IMR-90 (cell line): ENCODE results near the gene PTGES3L. TPM values are rescaled to one million over a fixed set of nuclear protein-coding genes. Genes with fewer than 3 reads are reported as not detected.

Experiments
- ATAC-seq: fragments of 200-7000 bp; cut with Tn5 transposase; 2 replicates; pipeline ENCODE4 v1.9.1; 2020; ENCODE audit warnings: low read depth, mild to moderate bottlenecking, moderate library complexity
- BruUV-seq: library from RNA; stranded (reverse); fragments of 400-500 nt; replicated peaks from 2 replicates; lab custom pipeline; 2021; lab: Mats Ljungman, UMichigan
- CTCF ChIA-PET: fragments of 300-600 bp; formaldehyde crosslinking; extraction: SDS; loops from one replicate; lab custom pipeline; 2021; ENCODE audit warnings: antibody characterized with exemption; lab: Yijun Ruan, JAX
- POLR2A ChIA-PET: fragments of 300-600 bp; sonication (Branson Sonifier 250); formaldehyde crosslinking; loops from one replicate; lab custom pipeline; 2022; ENCODE audit warnings: antibody characterized with exemption; ENCODE audit not compliant: unreplicated experiment; lab: Charles Lee
- DNase-seq: peaks from one replicate; pipeline ENCODE4 v3.0.0; 2013
- H2AFZ ChIP-seq: replicated peaks from 2 replicates; pipeline ENCODE3; 2013; ENCODE audit warnings: low read length, mild to moderate bottlenecking; ENCODE audit not compliant: poor library complexity
- H2AK5ac ChIP-seq: 2 replicates; pipeline ENCODE4 v1.6.1; 2013; ENCODE audit warnings: low read depth, low read length, inconsistent platforms
- H2AK9ac ChIP-seq: replicated peaks from 2 replicates; pipeline ENCODE3; 2013; ENCODE audit warnings: mild to moderate bottlenecking, low read depth, low read length, moderate library complexity; ENCODE audit not compliant: poor library complexity
- H2BK120ac ChIP-seq: 2 replicates; pipeline ENCODE4 v1.6.1; 2013; ENCODE audit warnings: low read depth, low read length, inconsistent platforms
- H2BK15ac ChIP-seq: 3 replicates; pipeline ENCODE4 v1.6.1; 2013; ENCODE audit warnings: low read depth, low read length, inconsistent platforms
- H2BK20ac ChIP-seq: 2 replicates; pipeline ENCODE4 v1.6.1; 2013; ENCODE audit warnings: low read depth, mild to moderate bottlenecking, inconsistent platforms, low read length, moderate library complexity
- H2BK5ac ChIP-seq: 2 replicates; pipeline ENCODE4 v1.6.1; 2013; ENCODE audit warnings: mild to moderate bottlenecking, low read depth, low read length, inconsistent platforms; ENCODE audit not compliant: poor library complexity, severe bottlenecking
- H3K14ac ChIP-seq: replicated peaks from 2 replicates; pipeline ENCODE4 v1.6.1; 2013; ENCODE audit warnings: low read depth, low read length, inconsistent platforms
- H3K18ac ChIP-seq: 2 replicates; pipeline ENCODE4 v1.6.1; 2013; ENCODE audit warnings: low read depth, low read length, control low read depth
- H3K23ac ChIP-seq: 2 replicates; pipeline ENCODE4 v1.6.1; 2013; ENCODE audit warnings: low read depth, low read length, inconsistent platforms
- H3K27ac ChIP-seq: 2 replicates; pipeline ENCODE4 v1.5.1; 2013; ENCODE audit warnings: mild to moderate bottlenecking, control low read depth, low read length; ENCODE audit not compliant: insufficient read depth
- H3K27me3 ChIP-seq: 2 replicates; pipeline ENCODE4 v1.6.1; 2013; ENCODE audit warnings: low read length; ENCODE audit not compliant: control insufficient read depth, insufficient read depth
- H3K36me3 ChIP-seq: 2 replicates; pipeline ENCODE4 v1.6.1; 2013; ENCODE audit warnings: low read length, mixed read lengths; ENCODE audit not compliant: control insufficient read depth, insufficient read depth
- H3K4ac ChIP-seq: 2 replicates; pipeline ENCODE4 v1.6.1; 2013; ENCODE audit warnings: low read depth, low read length, inconsistent platforms
- H3K4me1 ChIP-seq: 2 replicates; pipeline ENCODE4 v1.6.1; 2013; ENCODE audit warnings: low read length, mixed read lengths; ENCODE audit not compliant: control insufficient read depth, insufficient read depth
- H3K4me2 ChIP-seq: 2 replicates; pipeline ENCODE4 v1.6.1; 2013; ENCODE audit warnings: low read depth, mild to moderate bottlenecking, control low read depth, low read length, moderate library complexity
- H3K4me3 ChIP-seq: 2 replicates; pipeline ENCODE4 v1.5.1; 2013; ENCODE audit warnings: low read depth, mild to moderate bottlenecking, control low read depth, low read length, moderate library complexity; ENCODE audit not compliant: insufficient read depth
- H3K56ac ChIP-seq: 2 replicates; pipeline ENCODE4 v1.6.1; 2013; ENCODE audit warnings: low read length, inconsistent platforms; ENCODE audit not compliant: insufficient read depth; ENCODE audit errors: extremely low read depth
- H3K79me1 ChIP-seq, 2 experiments: 2 replicates each; pipeline ENCODE4 v1.6.1; 2013; ENCODE audit warnings: low read length in 2 of 2, inconsistent platforms in 1 of 2, low read depth in 1 of 2
- H3K9ac ChIP-seq: 2 replicates; pipeline ENCODE4 v1.6.1; 2013; ENCODE audit warnings: low read depth, low read length, control low read depth
- H3K9me1 ChIP-seq: 2 replicates; pipeline ENCODE4 v1.6.1; 2013; ENCODE audit warnings: low read length, inconsistent platforms; ENCODE audit not compliant: insufficient read depth
- H3K9me3 ChIP-seq: 2 replicates; pipeline ENCODE4 v1.6.1; 2013; ENCODE audit warnings: low read length; ENCODE audit not compliant: control insufficient read depth, insufficient read depth
- H4K20me1 ChIP-seq: 2 replicates; pipeline ENCODE4 v1.6.1; 2013; ENCODE audit warnings: low read length, inconsistent platforms; ENCODE audit not compliant: insufficient read depth
- H4K5ac ChIP-seq: 2 replicates; pipeline ENCODE4 v1.6.1; 2013; ENCODE audit warnings: mild to moderate bottlenecking, low read depth, low read length, control low read depth
- H4K8ac ChIP-seq, 2 experiments: 2 replicates each; pipeline ENCODE4 v1.6.1; 2013; ENCODE audit warnings: low read depth in 2 of 2, low read length in 2 of 2, control low read depth in 1 of 2, inconsistent platforms in 1 of 2
- H4K91ac ChIP-seq: 2 replicates; pipeline ENCODE4 v1.6.1; 2013; ENCODE audit warnings: low read depth, low read length, inconsistent platforms; ENCODE audit not compliant: insufficient read depth
- RFX5 ChIP-seq: IDR thresholded peaks from 2 replicates; pipeline ENCODE4 v1.8.0; 2012; ENCODE audit warnings: low read depth, mild to moderate bottlenecking, low read length, moderate library complexity
- WGBS, 2 experiments: methylation state at CpG; one replicate each; pipeline versions ENCODE4 v1.1.5 to v1.1.7; 2013; ENCODE audit warnings: missing lambda C conversion rate in 2 of 2; ENCODE audit not compliant: insufficient read length in 1 of 2; ENCODE audit errors: extremely low coverage in 2 of 2; 5-methylcytosine and 5-hydroxymethylcytosine counted together
- dilution Hi-C: fragments of 300-500 bp; cut with HindIII; formaldehyde crosslinking; loops from one replicate; pipeline ENCODE4 v1.14.3; 2018; ENCODE audit warnings: low sequenced_read_pairs; ENCODE audit not compliant: unreplicated experiment
- in situ Hi-C: fragments of 300-500 bp; cut with MboI; formaldehyde crosslinking; loops from 3 replicates; pipeline ENCODE4 v1.14.3; 2019; ENCODE audit warnings: low sequenced_read_pairs, inconsistent platforms, mixed read lengths
- intact Hi-C: fragments of 100-400 bp; cut with micrococcal nuclease; formaldehyde crosslinking; loops from 2 replicates; pipeline ENCODE4 v1.10.0; 2022
- polyA plus RNA-seq, 3 experiments: library from polyadenylated mRNA; depleted of rRNA; stranded (reverse); fragments of >200 nt; gene quantifications; 2 replicates each; pipeline ENCODE4 v1.2.3, GENCODE V29; 2012; ENCODE audit warnings: low replicate concordance in 1 of 3
- total RNA-seq: library from RNA; depleted of rRNA; stranded (reverse); fragments of >200 nt; gene quantifications from 2 replicates; pipeline ENCODE4 v1.2.3, GENCODE V29; 2012

Gene PTGES3L
- total and polyA plus RNA-seq, 2 of the 4 experiments (the other 2 are of a cell fraction): 1.4 to 2.4 TPM

DNA sequence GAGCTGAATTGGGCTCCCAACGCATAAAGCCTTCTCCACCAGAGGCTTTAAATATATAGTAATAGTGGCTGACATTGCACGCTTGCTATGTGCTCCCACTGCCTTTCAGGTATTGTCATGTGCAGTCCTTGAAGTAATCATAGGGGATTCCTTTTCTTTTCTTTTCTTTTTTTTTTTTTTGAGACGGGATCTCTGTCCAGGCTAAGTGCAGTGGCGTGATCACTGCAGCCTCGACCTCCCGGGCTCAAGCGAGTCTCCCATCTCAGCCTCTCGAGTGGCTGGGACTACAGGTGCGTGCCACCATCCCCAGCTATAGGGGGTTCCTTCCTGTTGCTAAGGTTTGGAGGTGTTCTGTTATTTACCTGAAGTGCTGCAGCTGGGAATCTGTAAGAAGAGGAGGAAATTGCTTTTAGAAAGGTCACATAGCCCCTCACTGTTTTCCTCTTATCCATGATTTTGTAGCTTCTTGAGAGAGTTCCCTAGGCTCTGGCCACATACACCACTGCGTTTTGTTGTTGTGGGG lies 19.2 kb upstream of the PTGES3L start:
- H3K14ac ChIP-seq: peak overlapping the region; percentile 93
- peak overlapping the region; percentile 98 for H3K4me2 ChIP-seq
- DNase-seq (no peak), ATAC-seq (no peak)
- ChIA-PET POLR2A (interaction anchor here (1.6 kb wide), 1 partner anchor 10 kb away, joined by 5 read pairs; no protein-coding TSS in a partner anchor), CTCF (interaction anchor here (1.9 kb wide), 1 partner anchor 30 kb away, joined by 9 read pairs; no protein-coding TSS in a partner anchor)
- H3K27me3 ChIP-seq: no peaks in the 10 kb centered on the region
- peak overlapping the region; percentile 88 for H3K56ac ChIP-seq
- no peak overlapping the region for H2BK20ac ChIP-seq
- H2AK9ac ChIP-seq: peak overlapping the region; percentile 79
- 0 out of 2 replicates have a peak, but pooled peaks cover 3% of the 10 kb centered on the region for H3K9me1 ChIP-seq
- peak overlapping the region; percentile 94 for H3K4ac ChIP-seq
- no peak overlapping the region for H2BK120ac ChIP-seq
- no peaks in the 10 kb centered on the region for H3K9me3 ChIP-seq
- H4K8ac ChIP-seq: peak overlapping the region; percentile 54 to 91
- H3K4me3 ChIP-seq: peak overlapping the region; percentile 64
- H3K27ac ChIP-seq: peak overlapping the region; percentile 86
- H3K9ac ChIP-seq: peak overlapping the region; percentile 91
- peaks cover 31% of the 10 kb centered on the region for H3K36me3 ChIP-seq
- no peak overlapping the region for H2BK15ac ChIP-seq
- peak overlapping the region; percentile 73 for H4K91ac ChIP-seq
- intact Hi-C loops (loop anchor here (10.0 kb wide), 1 partner anchor 316 kb away; no protein-coding TSS in a partner anchor), in situ Hi-C loops (loop anchor here (25.0 kb wide), 1 partner anchor 363 kb away; no protein-coding TSS in a partner anchor), dilution Hi-C loops (no loop called here)
- peak overlapping the region; percentile 44; the same call in 1 of the 2 replicates for H4K5ac ChIP-seq
- H3K23ac ChIP-seq: peak overlapping the region; percentile 72
- peak overlapping the region; percentile 96 for H2AK5ac ChIP-seq
- peak overlapping the region; percentile 87 for H2AFZ ChIP-seq
- peak overlapping the region; percentile 2; the same call in 1 of the 2 replicates for H3K18ac ChIP-seq
- no peak for TF ChIP-seq RFX5
- H2BK5ac ChIP-seq: peak overlapping the region; percentile 92
- peaks cover 37% of the 10 kb centered on the region for H4K20me1 ChIP-seq
- peaks cover 6% of the 10 kb centered on the region for H3K4me1 ChIP-seq
- no TSS peak for BruUV-seq
- WGBS, 2 experiments: no CpG with 5 or more reads among the region's 10 CpGs
- H3K79me1 ChIP-seq: peaks cover 12 to 51% of the 10 kb centered on the region in 2 experiments; a peak in 3 of 4 replicates
